Hepatocyte (in vitro differentiated cells): ENCODE measurements around the gene GRB14. TPM values are rescaled to one million over a fixed set of nuclear protein-coding genes. Genes with fewer than 3 reads are reported as not detected.
"Not testable (repeated sequence)": the region's sequence is repeated elsewhere in the genome, so short reads cannot be mapped to it uniquely, and the experiment has no call there.

ENCODE experiments used
- DNase-seq: peaks from one replicate; pipeline ENCODE4 v3.0.0-alpha.2; 2016; ENCODE audit warnings: low spot score
- H2AFZ ChIP-seq: fragments of 200-600 bp; sonication (generic); 2 replicates; pipeline ENCODE4 v1.6.0; 2016; ENCODE audit warnings: antibody characterized with exemption, mild to moderate bottlenecking
- H3K27ac ChIP-seq: fragments of 200-600 bp; sonication (generic); 2 replicates; pipeline ENCODE4 v1.5.1; 2016; ENCODE audit warnings: mild to moderate bottlenecking
- H3K27me3 ChIP-seq: fragments of 200-600 bp; sonication (generic); 2 replicates; pipeline ENCODE4 v1.6.1; 2016
- H3K36me3 ChIP-seq: fragments of 200-600 bp; sonication (generic); replicated peaks from 2 replicates; pipeline ENCODE4 v1.5.1; 2016; ENCODE audit warnings: low read depth; ENCODE audit not compliant: insufficient read depth
- H3K4me1 ChIP-seq: fragments of 200-600 bp; sonication (generic); 2 replicates; pipeline ENCODE4 v1.5.1; 2016; ENCODE audit warnings: mild to moderate bottlenecking, moderate library complexity; ENCODE audit not compliant: insufficient read depth
- H3K4me2 ChIP-seq: fragments of 200-600 bp; sonication (generic); 2 replicates; pipeline ENCODE4 v1.6.0; 2016
- H3K4me3 ChIP-seq: fragments of 200-600 bp; sonication (generic); 2 replicates; pipeline ENCODE4 v1.5.1; 2016; ENCODE audit warnings: mild to moderate bottlenecking
- H3K79me2 ChIP-seq: fragments of 200-600 bp; sonication (generic); 2 replicates; pipeline ENCODE4 v1.6.0; 2017; ENCODE audit warnings: mild to moderate bottlenecking
- H3K9me2 ChIP-seq: fragments of 200-600 bp; sonication (generic); replicated peaks from 2 replicates; pipeline ENCODE4 v1.6.0; 2017; ENCODE audit warnings: mild to moderate bottlenecking; ENCODE audit not compliant: insufficient read depth
- H3K9me3 ChIP-seq: fragments of 200-600 bp; sonication (generic); 2 replicates; pipeline ENCODE4 v1.5.1; 2016; ENCODE audit warnings: low read depth, mild to moderate bottlenecking
- H4K20me1 ChIP-seq: fragments of 200-600 bp; sonication (generic); 2 replicates; pipeline ENCODE4 v1.6.0; 2016; ENCODE audit warnings: mild to moderate bottlenecking; ENCODE audit not compliant: insufficient read depth, poor library complexity, severe bottlenecking
- EZH2 ChIP-seq: fragments of 200-600 bp; sonication (generic); IDR thresholded peaks from 2 replicates; pipeline ENCODE4 v1.6.1; 2016; ENCODE audit warnings: antibody characterized with exemption, mild to moderate bottlenecking, borderline replicate concordance
- EZH2phosphoT487 ChIP-seq: fragments of 200-600 bp; sonication (generic); IDR thresholded peaks from one replicate; pipeline ENCODE4 v1.6.1; 2018; ENCODE audit warnings: antibody characterized with exemption, mild to moderate bottlenecking, low read depth, moderate library complexity; ENCODE audit not compliant: unreplicated experiment, severe bottlenecking
- WGBS: methylation state at CpG from one replicate; pipeline ENCODE4 v1.1.6; 2016; ENCODE audit warnings: low lambda C conversion rate; ENCODE audit errors: missing lambda C conversion rate; 5-methylcytosine and 5-hydroxymethylcytosine counted together
- polyA plus RNA-seq: library from polyadenylated mRNA; unstranded; fragments of >200 nt; fragmentation: Nextera tagmentation; extraction: Ambion mirVana; gene quantifications from 2 replicates; pipeline ENCODE4 v1.2.1, GENCODE V29; 2016
- total RNA-seq: library from RNA; depleted of rRNA; stranded (reverse); fragments of >200 nt; gene quantifications from 2 replicates; pipeline ENCODE4 v1.2.3, GENCODE V29; 2014
- TF ChIP-seq, protein P1 (sequence below): fragments of 200-600 bp; sonication (generic); IDR thresholded peaks from 2 replicates; pipeline ENCODE4 v1.5.1; 2016; ENCODE audit warnings: antibody characterized with exemption, mild to moderate bottlenecking; ENCODE audit not compliant: poor library complexity

Gene GRB14
- total and polyA plus RNA-seq, 2 experiments from 2014 or later, result 4.2 to 4.5 TPM

DNA sequence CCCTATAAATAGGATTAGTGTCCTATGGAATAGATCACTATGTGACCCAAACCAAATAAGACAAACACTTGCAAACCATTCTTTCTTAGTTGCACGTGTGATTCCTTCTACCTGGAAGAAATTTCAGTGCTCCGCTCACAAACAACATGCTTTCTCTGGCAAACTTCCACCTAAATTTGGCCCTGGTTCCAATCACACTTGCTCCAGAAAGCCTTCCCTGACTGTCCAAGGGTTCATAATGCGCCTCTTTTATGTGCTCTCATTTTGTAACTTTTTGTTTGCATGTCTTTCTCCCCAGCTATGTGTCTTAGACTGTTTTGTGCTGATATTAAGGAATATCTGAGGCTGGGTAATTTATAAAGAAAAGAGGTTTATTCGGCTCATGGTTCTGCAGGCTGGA is 69.8 kb downstream of the GRB14 start:
- no peak overlapping the region for H3K27ac ChIP-seq
- DNase-seq, result no peak
- H3K9me2 ChIP-seq, result no peaks in the 10 kb centered on the region
- no peaks in the 10 kb centered on the region for H3K27me3 ChIP-seq
- TF ChIP-seq, protein P1, sequence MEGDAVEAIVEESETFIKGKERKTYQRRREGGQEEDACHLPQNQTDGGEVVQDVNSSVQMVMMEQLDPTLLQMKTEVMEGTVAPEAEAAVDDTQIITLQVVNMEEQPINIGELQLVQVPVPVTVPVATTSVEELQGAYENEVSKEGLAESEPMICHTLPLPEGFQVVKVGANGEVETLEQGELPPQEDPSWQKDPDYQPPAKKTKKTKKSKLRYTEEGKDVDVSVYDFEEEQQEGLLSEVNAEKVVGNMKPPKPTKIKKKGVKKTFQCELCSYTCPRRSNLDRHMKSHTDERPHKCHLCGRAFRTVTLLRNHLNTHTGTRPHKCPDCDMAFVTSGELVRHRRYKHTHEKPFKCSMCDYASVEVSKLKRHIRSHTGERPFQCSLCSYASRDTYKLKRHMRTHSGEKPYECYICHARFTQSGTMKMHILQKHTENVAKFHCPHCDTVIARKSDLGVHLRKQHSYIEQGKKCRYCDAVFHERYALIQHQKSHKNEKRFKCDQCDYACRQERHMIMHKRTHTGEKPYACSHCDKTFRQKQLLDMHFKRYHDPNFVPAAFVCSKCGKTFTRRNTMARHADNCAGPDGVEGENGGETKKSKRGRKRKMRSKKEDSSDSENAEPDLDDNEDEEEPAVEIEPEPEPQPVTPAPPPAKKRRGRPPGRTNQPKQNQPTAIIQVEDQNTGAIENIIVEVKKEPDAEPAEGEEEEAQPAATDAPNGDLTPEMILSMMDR, result no peak
- TF ChIP-seq EZH2, result no peak
- TF ChIP-seq EZH2phosphoT487, result no peak
- H4K20me1 ChIP-seq, result no peaks in the 10 kb centered on the region
- no peak overlapping the region for H3K4me3 ChIP-seq
- H3K4me2 ChIP-seq, result no peak overlapping the region
- no peak overlapping the region for H2AFZ ChIP-seq
- 96% methylated on average over 4 of the region's 4 CpGs for WGBS
- no peaks in the 10 kb centered on the region for H3K9me3 ChIP-seq
- H3K4me1 ChIP-seq, result peaks cover 7% of the 10 kb centered on the region
- H3K79me2 ChIP-seq, result no peaks in the 10 kb centered on the region
- no peaks in the 10 kb centered on the region for H3K36me3 ChIP-seq

DNA sequence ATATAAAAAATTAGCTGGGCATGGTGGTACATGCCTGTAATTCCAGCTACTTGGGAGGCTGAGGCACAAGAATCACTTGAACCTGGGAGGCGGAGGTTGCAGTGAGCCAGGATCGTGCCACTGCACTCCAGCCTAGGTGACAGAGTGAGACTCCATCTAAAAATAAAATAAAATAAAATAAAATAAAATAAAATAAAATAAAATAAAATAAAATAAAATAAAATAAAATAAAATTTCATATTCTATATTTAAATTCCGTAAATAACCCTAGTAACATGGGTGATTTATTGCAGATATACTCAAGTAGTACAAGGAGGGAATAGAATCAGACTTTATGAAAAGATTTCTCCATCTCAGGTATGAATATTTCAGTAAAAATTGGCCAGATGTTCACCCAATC is 71.6 kb downstream of the GRB14 start:
- H3K27ac ChIP-seq, H3K4me1 ChIP-seq, H3K79me2 ChIP-seq, H3K4me3 ChIP-seq, H4K20me1 ChIP-seq, H3K27me3 ChIP-seq, H3K9me3 ChIP-seq, H3K36me3 ChIP-seq, DNase-seq, H3K4me2 ChIP-seq, H2AFZ ChIP-seq, H3K9me2 ChIP-seq: not testable (repeated sequence)
- WGBS, result 92% methylated on average over 3 of the region's 3 CpGs

DNA sequence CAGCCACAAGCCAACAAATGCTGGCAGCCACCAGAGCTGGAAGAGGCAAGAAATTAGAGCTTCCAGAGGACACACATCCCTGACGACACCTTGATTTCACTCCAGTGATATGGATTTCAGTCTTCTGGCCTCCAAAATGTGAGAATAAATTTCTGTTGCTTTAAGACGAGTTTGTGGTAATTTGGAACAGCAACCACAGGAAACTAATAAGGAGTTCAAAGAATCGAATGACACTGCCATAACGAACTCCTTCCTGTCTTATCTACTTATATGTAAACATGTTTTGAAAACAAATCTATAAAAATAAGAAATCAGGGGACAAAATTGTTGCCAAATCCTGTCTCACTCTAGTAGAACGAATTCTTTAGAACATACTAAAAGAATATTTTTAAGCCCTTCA is 75.8 kb downstream of the GRB14 start:
- no peaks in the 10 kb centered on the region for H3K79me2 ChIP-seq
- H3K4me3 ChIP-seq, result no peak overlapping the region
- H3K27me3 ChIP-seq, result no peaks in the 10 kb centered on the region
- no peaks in the 10 kb centered on the region for H3K9me3 ChIP-seq
- TF ChIP-seq, protein P1, result no peak
- TF ChIP-seq EZH2 (no peak), EZH2phosphoT487 (no peak)
- H3K4me1 ChIP-seq, result no peaks in the 10 kb centered on the region
- H4K20me1 ChIP-seq, result no peaks in the 10 kb centered on the region
- no peak overlapping the region for H2AFZ ChIP-seq
- no peak for DNase-seq
- WGBS, result 90% methylated on average over 5 of the region's 5 CpGs
- no peak overlapping the region for H3K4me2 ChIP-seq
- H3K36me3 ChIP-seq, result no peaks in the 10 kb centered on the region
- H3K9me2 ChIP-seq, result no peaks in the 10 kb centered on the region
- H3K27ac ChIP-seq, result no peak overlapping the region

DNA sequence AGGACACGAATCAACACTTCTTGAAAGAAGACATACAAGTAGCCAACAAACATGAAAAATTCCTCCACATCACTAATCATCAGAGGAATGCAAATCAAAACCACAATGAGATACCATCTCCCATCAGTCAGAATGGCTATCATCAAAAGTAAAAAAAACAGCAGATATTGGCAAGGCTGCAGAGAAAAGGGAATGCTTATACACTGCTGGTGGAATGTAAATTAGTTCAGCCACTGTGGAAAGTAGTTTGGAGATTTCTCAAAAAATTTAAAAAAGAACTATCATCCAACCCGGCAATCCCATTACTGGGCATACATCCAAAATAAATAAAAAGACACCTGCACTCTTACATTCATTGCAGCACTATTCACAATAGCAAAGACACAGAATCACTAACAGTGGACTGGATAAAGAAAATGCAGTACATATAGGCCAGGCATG is 78.7 kb downstream of the GRB14 start:
- TF ChIP-seq EZH2phosphoT487 (no peak), EZH2 (no peak)
- TF ChIP-seq, protein P1, result no peak
- no peaks in the 10 kb centered on the region for H3K27me3 ChIP-seq
- 67% methylated on average over 2 of the region's 2 CpGs for WGBS
- no peak for DNase-seq
- H3K9me3 ChIP-seq, result no peaks in the 10 kb centered on the region
- H3K79me2 ChIP-seq, result no peaks in the 10 kb centered on the region
- H4K20me1 ChIP-seq, result no peaks in the 10 kb centered on the region
- H3K27ac ChIP-seq, result no peak overlapping the region
- no peak overlapping the region for H3K4me2 ChIP-seq
- no peaks in the 10 kb centered on the region for H3K9me2 ChIP-seq
- H3K4me3 ChIP-seq, result no peak overlapping the region
- no peaks in the 10 kb centered on the region for H3K36me3 ChIP-seq
- no peak overlapping the region for H2AFZ ChIP-seq
- H3K4me1 ChIP-seq, result no peaks in the 10 kb centered on the region
